Measurements from ENCODE around the gene RIMS1. TPM values are rescaled to one million over a fixed set of nuclear protein-coding genes. Genes with fewer than 3 reads are reported as not detected.

The RIMS1 gene
- total RNA-seq, 4 donors from 2014 or later = 0.13 to 16.8 (median 1.2) TPM

- DNase-seq = no peak
- Histone ChIP-seq H3K27me3 (peaks cover 0 to 13% (median 0%) of the 10 kb centered on the region in 4 donors), H3K27ac (no peak overlapping the region), H3K9me3 (no peaks in the 10 kb centered on the region), H3K4me3 (no peak overlapping the region), H3K36me3 (no peaks in the 10 kb centered on the region), H3K4me1 (no peaks in the 10 kb centered on the region)
- TF ChIP-seq CTCF (IDR thresholded peaks at IDR 0.05) (no peak), POLR2A (IDR thresholded peaks at IDR 0.05) (no peak)
- intact Hi-C loops (cut with DNase I) = no loop called here
- 29 to 41% methylated on average over 1 of the region's 1 CpG for WGBS, 2 donors
Measured at GRCh38 chr6:72424476-72424875, 538.1 kb downstream of the RIMS1 start.

GRCh38 chr6:72425003-72425681 is 538.8 kb downstream of the RIMS1 start:
- intact Hi-C loops (cut with DNase I) = no loop called here
- Histone ChIP-seq H3K4me1 (no peaks in the 10 kb centered on the region), H3K36me3 (no peaks in the 10 kb centered on the region), H3K4me3 (no peak overlapping the region), H3K27ac (no peak overlapping the region), H3K27me3 (peaks cover 0 to 8% (median 0%) of the 10 kb centered on the region in 4 donors), H3K9me3 (no peaks in the 10 kb centered on the region)
- WGBS, 2 donors = 45 to 61% methylated on average over 4 of the region's 4 CpGs
- no peak for TF ChIP-seq CTCF (IDR thresholded peaks at IDR 0.05)
- no peak for TF ChIP-seq POLR2A (IDR thresholded peaks at IDR 0.05)
- no peak for DNase-seq

GRCh38 chr6:72440611-72441010 is 554.3 kb downstream of the RIMS1 start:
- no peaks in the 10 kb centered on the region for H3K27me3 ChIP-seq
- intact Hi-C loops (cut with DNase I) = no loop called here
- H3K4me3 ChIP-seq = no peak overlapping the region
- no peaks in the 10 kb centered on the region for H3K36me3 ChIP-seq
- TF ChIP-seq POLR2A (IDR thresholded peaks at IDR 0.05) = no peak
- no peak for TF ChIP-seq CTCF (IDR thresholded peaks at IDR 0.05)
- DNase-seq = no peak
- no peak overlapping the region for H3K27ac ChIP-seq
- no peaks in the 10 kb centered on the region for H3K4me1 ChIP-seq
- H3K9me3 ChIP-seq = no peaks in the 10 kb centered on the region
- WGBS, 2 donors = 89 to 100% methylated on average over 1 of the region's 1 CpG

- Histone ChIP-seq H3K27me3 (no peaks in the 10 kb centered on the region), H3K27ac (no peak overlapping the region), H3K36me3 (no peaks in the 10 kb centered on the region), H3K4me3 (no peak overlapping the region), H3K4me1 (no peaks in the 10 kb centered on the region), H3K9me3 (no peaks in the 10 kb centered on the region)
- no peak for TF ChIP-seq POLR2A (IDR thresholded peaks at IDR 0.05)
- TF ChIP-seq CTCF (IDR thresholded peaks at IDR 0.05) = no peak
- no peak for DNase-seq
- intact Hi-C loops (cut with DNase I) = no loop called here
- WGBS, 2 donors = 18 to 50% methylated on average over 1 of the region's 1 CpG
Measured at GRCh38 chr6:72446430-72446829, 560.1 kb downstream of the RIMS1 start.

Measured in esophagus squamous epithelium (tissue), 5 donors.